ENCODE measurements around the gene LILRB1.

DNA sequence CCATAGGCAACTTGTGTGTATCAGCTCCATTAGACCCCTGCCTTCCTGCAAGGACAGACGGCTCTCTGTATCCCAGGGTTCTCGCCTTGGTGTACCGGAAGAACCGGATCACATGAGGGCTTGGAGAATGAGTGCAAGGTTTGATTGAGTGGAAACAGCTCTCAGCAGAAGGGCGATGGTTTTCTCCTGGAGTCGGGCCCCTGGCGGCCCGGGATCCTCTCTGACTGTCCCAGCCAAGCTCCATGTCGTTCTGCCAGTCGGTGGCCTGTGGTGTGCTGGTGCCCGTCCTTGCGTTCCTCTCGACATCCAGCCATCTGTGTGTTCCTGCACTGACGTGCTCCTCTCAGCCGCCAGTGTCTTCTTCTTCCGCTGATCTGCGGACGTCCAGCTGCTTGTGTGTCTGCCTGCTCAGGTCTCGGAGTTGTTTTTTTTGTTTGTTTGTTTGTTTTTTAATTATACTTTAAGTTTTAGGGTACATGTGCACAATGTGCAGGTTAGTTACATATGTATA is 16.1 kb downstream of the LILRB1 start:
- TF ChIP-seq, protein P1, sequence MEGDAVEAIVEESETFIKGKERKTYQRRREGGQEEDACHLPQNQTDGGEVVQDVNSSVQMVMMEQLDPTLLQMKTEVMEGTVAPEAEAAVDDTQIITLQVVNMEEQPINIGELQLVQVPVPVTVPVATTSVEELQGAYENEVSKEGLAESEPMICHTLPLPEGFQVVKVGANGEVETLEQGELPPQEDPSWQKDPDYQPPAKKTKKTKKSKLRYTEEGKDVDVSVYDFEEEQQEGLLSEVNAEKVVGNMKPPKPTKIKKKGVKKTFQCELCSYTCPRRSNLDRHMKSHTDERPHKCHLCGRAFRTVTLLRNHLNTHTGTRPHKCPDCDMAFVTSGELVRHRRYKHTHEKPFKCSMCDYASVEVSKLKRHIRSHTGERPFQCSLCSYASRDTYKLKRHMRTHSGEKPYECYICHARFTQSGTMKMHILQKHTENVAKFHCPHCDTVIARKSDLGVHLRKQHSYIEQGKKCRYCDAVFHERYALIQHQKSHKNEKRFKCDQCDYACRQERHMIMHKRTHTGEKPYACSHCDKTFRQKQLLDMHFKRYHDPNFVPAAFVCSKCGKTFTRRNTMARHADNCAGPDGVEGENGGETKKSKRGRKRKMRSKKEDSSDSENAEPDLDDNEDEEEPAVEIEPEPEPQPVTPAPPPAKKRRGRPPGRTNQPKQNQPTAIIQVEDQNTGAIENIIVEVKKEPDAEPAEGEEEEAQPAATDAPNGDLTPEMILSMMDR (conservative IDR thresholded peaks at IDR 0.05): no peak
- TF ChIP-seq ZFX (IDR thresholded peaks at IDR 0.05): no peak

Data from C4-2B (cell line).